LNCaP clone FGC (cell line): ENCODE measurements around the gene SETX.

Source experiments
- DNase-seq: peaks from one replicate; pipeline ENCODE4 v3.0.0-alpha.2; 2011; ENCODE audit warnings: low read depth
- H3K4me3 ChIP-seq: 2 replicates; pipeline ENCODE4 v1.5.1; 2011; ENCODE audit warnings: mild to moderate bottlenecking, low read depth, low read length, control low read depth
- TF ChIP-seq, protein P1 (sequence below): IDR thresholded peaks from 2 replicates; pipeline ENCODE4 v1.5.1; 2012; ENCODE audit warnings: mild to moderate bottlenecking; ENCODE audit not compliant: control insufficient read depth, insufficient read depth; ENCODE audit errors: extremely low read depth

SETX gene

DNA sequence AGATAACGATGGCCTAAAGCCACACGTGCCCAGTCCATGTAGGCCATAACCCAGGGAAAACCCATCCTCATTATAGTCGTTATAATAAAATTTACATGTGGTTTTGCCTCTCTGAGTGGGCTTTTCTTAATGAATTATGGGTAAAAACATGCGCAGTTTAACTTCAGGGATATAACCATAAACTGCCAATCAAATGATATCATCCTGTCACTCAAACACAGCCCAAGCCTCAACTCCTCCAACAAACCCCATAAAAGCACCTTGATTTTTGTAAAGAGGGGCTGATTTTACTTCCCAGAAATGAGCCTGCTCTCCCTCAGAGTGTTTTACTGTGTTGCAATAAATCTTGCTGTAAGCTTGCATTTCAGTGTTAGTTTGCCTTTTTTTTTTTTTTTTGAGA lies 15.8 kb upstream of the SETX start:
- no peak overlapping the region for H3K4me3 ChIP-seq
- TF ChIP-seq, protein P1, sequence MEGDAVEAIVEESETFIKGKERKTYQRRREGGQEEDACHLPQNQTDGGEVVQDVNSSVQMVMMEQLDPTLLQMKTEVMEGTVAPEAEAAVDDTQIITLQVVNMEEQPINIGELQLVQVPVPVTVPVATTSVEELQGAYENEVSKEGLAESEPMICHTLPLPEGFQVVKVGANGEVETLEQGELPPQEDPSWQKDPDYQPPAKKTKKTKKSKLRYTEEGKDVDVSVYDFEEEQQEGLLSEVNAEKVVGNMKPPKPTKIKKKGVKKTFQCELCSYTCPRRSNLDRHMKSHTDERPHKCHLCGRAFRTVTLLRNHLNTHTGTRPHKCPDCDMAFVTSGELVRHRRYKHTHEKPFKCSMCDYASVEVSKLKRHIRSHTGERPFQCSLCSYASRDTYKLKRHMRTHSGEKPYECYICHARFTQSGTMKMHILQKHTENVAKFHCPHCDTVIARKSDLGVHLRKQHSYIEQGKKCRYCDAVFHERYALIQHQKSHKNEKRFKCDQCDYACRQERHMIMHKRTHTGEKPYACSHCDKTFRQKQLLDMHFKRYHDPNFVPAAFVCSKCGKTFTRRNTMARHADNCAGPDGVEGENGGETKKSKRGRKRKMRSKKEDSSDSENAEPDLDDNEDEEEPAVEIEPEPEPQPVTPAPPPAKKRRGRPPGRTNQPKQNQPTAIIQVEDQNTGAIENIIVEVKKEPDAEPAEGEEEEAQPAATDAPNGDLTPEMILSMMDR: no peak

DNA sequence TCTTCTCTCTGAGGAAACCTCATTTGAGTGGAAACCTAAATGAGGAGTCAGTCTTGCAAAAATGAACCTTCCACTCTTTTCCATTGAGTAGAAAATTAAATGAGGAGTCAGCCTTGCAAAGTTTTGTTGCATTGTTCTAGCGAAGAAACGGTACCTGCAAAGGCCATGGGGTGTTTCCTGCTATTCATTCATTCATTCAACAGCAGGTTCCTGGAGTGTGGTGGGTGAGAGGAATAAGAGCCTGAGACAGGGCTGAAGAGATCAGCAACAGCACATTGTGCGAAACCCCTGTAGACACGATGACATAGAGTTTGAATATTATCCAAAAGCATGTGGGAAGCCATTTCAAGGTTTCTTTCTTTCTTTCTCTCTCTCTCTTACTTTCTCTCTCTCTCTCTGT lies 14.6 kb upstream of the SETX start:
- no peak for DNase-seq
- TF ChIP-seq, protein P1: no peak

More for the DNA sequence above, 15.8 kb upstream of the SETX start:
- DNase-seq: no peak

DNA sequence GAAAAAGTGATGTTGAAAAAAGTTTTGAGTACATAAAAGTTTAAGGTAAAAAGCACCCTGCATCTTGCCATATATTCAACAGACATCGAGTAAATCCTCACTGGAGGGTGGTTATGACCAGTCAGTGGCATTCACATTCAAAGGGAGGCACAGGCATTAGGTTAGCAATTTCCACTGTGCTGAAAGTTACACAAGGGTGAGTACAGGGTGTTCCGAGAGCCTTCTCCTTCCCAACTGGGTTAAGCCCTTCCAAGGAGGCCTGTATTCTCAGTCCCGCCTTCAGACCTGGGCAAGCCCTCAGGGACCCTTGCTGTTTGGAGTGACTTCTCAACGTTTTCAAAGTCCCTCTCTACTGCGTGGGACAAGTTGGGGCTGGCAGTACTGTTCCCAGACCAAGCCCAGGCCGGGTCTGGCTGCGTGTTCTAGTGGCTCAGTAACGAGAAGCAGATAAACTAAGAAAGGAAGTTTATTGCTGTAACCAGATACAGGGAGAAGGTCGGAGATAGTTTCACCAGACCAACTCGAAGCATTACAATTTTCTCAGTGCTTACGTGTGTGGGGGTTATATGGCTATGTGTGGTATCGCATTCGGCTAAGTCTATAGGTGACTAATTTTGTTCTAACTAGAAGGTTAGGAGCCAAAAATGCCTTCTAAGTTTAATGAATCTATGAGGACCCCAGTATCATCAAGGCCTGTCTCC lies 13.0 kb upstream of the SETX start:
- H3K4me3 ChIP-seq: no peak overlapping the region
- no peak for DNase-seq
- TF ChIP-seq, protein P1: no peak

More for the DNA sequence above, 14.6 kb upstream of the SETX start:
- H3K4me3 ChIP-seq: no peak overlapping the region

DNA sequence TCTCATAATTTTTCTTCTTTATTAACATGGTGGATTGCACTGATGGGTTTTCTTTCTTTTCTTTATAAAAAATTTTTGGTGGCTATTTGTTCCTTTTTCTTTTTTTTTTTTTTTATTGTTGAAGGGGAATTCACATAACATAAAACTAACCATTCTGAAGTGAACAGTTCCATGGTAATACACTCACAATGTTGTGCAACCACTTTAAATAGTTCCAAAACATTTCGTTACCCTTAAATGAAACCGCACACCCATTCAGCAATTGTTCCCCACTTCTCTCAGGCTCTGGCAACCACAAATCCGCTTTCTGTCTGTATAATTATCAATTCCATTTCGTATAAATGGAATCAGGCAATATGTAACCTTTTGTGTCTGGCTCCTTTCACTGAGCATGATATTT lies 11.7 kb upstream of the SETX start:
- no peak for DNase-seq
- TF ChIP-seq, protein P1: no peak
- H3K4me3 ChIP-seq: no peak overlapping the region

DNA sequence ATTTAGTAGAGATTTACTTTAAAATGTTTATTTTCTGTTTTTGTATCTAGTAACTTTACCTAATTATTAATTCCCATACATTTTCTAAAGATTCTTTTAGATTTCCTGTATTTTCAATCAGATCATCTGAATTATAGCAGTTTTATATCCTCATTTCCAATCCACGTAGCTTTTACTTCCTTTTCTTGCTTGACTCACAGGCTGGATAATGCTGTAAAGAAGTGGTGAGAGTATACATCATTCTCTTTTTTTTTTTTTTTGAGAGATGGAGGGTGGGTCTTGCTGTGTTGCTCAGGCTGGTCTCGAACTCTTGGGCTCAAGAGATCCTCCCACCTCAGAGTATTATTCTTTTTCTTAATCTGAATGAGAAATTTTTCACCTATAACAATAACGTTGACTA lies 11.2 kb upstream of the SETX start:
- no peak overlapping the region for H3K4me3 ChIP-seq
- no peak for DNase-seq
- TF ChIP-seq, protein P1: no peak

DNA sequence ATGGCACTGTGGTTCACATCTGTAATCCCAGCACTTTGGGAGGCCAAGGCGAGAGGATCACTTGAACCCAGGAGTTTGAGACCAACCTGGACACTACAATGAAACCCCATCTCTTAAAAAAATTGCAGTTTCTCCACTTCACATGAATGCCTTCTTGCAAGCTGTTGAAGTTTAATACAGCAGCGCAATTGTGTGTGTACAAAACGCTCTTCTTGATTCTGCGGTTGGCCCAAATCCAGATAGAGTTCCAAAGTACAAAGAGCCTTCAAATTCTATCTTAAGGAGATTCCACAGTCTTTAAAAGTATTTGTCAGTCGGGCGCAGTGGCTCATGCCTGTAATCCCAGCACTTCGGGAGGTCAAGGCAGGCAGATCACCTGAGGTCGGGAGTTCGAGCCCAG lies 9.3 kb upstream of the SETX start:
- DNase-seq: no peak
- no peak overlapping the region for H3K4me3 ChIP-seq
- TF ChIP-seq, protein P1: no peak

DNA sequence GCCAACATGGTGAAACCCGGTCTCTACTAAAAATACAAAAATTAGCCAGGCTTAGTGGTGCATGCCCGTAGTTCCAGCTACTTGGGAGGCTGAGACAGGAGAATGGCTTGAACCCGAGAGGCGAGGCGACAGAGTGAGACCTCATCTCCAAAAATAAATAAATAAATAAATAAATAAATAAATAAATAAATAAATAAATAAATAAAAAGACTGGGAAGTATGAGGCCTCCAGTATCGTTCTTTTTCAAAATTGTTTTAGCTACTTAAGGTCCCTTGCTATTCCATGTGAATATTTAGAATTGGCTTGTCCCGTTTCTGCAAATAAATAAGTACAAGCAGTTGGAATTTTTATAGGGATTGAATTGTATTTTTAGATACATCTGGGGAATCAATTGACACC lies 3.0 kb upstream of the SETX start:
- TF ChIP-seq, protein P1: no peak
- no peak overlapping the region for H3K4me3 ChIP-seq
- DNase-seq: no peak
